ENCODE data around the gene SLC4A8.
A peak's percentile ranks its signal among the peaks of the same experiment; 100 is the strongest.
"Not testable (repeated sequence)": the region's sequence is repeated elsewhere in the genome, so short reads cannot be mapped to it uniquely, and the experiment has no call there.

SLC4A8 gene

DNA sequence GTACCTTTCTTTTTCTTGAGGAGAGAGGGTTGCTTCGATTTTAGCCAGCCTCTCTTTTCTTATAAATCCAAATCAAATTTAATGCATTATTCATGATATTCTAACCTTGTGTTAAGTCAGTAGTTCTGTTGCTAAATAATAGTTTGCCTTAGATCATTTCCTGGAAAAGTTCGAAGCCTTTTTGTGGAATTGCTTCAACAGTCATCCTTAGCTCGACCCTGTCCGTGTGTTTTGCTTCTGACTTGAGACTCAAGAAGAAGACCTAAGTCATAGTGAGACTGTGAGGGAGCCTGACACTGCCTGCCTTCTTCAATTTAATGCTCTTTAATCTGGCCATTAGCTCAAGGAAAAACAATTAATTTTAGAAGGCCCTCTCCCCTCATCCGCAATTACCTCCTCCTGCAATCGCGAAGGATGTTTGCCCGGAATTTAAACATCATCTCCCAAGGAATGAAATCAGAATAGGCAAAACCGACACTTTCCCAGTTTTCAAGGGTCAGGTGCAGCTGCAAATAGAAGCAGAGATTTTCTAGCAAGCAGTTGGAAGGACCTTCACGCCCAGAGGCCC lies 453 bp upstream of the SLC4A8 start:
- no peak for DNase-seq

DNA sequence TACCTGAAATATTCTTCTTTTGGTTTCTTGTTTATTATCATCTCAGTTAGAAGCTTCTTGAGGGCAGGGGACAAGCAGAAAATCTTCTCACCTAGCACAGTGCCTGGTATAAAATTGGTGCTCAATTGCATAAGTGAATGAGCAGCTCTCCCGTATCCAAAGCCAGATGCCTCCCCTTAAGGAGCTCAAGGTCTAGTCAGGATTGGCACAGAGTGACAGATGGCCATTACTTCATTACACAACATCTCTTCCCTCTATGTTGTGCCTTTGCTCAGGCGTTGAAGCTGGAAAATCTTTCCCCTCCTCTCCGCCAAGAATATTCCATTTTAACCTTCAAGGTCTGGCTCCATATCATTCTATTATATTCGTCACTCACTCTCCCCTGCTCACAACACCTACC lies 3.6 kb downstream of the SLC4A8 start:
- no peak for DNase-seq

DNA sequence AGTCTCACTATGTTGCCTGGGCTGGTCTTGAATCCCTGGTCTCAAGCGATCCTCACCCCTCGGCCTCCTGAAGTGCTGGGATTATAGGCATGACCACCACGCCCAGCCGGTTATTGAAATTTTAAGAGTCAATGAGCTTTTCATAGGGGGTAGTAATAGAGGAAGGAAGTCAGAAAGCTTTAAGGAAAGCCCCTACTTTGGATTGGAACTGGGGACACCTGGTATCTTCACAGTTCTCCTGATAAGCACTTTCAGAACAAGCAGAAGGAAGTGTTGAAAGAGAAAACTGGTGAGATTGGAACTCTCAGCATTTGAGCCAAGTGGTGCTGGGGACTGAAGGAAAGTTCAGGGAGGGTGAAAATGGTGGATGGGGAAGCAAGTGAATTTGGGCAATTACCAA lies 5.1 kb downstream of the SLC4A8 start:
- no peak for DNase-seq

DNA sequence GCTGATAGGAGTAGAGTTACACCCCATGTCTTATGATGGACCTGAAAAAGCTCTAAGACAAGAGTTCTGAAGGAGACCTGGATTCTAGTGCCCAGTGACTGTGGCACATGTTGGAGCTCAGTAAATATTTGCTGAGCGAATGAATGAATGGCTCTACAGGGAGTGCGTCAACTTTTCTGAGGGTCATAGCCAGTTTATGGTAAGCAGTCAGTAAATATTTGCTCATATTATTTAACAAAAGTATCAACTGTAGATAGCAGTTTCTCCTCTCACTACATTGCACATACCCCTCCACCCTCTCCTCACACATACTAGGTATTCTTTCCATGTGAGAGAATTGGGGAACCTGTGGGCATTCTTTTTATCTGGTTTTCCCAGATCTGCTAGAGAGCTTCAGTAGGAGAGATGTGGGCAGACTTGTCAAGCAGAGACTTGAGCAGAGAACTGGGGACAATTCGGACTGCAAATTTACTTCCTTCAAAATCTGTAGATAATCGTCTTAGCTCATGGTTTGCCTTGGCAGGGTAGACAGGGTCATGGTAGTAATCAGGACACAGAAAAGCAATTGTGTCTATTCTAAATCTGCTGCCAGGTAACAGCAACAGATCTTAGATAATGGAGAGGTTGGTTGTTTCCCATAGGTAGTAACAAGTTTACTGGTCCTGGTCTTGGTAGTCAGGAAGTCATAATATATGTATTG lies 5.7 kb downstream of the SLC4A8 start:
- DNase-seq: no peak

DNA sequence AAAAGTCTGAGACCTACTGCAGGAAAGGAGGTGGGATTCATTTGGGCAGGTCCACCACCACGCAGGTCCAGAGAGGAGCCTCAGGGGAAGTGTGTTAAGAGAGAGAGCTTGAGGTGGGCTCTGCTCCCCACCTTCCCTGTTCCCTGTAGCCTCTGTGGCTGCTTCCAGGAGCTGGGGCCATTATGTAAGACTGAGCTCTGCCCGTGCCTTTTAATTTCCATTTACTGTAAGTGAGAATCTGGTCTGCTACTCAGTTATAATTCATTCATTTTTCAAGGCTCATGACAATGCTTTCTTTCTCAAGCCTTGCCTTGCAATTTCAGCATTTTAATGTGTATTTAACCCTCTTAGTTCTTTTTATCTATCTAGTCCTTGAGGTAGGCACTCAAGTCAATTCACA lies 8.3 kb downstream of the SLC4A8 start:
- DNase-seq: no peak

DNA sequence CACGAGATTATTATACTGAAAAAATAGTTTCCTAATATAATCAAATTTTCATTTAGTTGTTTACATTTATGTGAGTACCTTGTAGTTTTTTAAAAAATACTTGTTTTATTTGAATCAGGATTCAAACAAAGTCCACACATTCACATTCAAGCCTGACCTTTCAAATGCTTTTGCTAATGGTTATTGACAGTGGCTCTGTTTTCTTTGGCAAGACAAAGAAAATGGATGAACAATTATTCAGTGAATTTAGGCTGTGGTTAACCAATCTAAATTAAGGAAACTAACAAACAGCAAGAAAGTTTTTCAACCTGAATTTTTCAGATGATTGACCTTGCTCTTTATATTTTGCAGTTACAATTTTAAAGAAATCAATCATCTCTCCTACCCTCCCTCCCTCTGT lies 9.7 kb downstream of the SLC4A8 start:
- no peak for DNase-seq

DNA sequence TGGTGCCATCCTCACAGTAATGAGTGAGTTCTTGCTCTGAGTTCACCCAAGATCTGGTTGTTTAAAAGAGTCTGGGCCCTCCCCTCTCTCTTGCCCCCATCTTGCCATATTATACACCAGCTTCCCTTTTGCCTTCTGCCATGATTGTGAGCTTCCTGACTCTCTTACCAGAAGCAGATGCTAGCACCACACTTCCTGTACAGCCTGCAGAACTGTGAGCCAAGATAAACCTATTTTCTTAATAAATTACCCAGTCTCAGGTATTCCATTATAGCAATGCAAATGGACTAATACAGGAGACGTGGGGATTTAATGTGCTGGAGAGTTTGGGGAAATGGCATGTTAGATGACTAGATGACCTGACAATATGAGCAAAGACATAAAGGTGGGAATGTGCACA lies 12.8 kb downstream of the SLC4A8 start:
- DNase-seq: no peak

DNA sequence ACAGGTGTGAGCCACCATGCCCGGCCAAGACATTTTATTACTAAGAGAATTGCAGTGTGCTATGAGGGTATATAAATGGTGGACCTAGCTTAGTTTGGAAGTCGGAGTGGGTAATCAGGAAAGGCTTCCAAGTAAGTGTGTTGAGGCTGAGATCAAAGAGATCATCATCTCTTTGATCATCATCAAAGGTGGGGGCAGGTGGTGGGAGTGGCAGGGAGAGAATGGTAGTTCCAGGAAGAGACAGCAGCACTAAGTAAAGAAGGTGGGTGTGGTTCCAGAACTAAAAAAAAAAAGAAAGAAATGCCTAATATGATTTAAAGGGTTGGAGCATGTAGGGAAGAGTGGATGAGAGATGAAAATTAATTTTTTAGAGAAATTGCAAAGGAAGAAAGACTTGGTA lies 14.7 kb downstream of the SLC4A8 start:
- no peak for DNase-seq

DNA sequence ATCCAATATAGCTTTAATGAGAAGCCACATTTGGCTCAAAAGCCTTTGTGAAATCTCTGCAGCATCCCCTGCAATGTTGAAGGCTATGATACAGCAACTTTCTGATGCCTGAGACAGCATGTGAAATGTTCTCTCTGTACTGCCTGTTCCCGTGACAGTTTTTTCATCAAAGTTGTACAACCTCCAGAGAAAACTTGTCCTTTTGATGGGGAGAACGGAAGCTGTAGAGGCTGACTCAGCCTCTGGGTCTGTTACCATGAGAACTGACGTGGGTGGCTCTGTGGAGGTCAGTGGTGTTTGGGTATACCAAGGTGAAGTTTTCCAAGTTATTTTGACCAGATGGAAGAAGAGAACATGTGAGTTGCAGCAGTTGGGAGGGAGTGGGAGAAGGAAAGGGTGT lies 17.0 kb downstream of the SLC4A8 start:
- DNase-seq: peak in 10 of 51 donors; percentile 7 to 54 (median 16)

DNA sequence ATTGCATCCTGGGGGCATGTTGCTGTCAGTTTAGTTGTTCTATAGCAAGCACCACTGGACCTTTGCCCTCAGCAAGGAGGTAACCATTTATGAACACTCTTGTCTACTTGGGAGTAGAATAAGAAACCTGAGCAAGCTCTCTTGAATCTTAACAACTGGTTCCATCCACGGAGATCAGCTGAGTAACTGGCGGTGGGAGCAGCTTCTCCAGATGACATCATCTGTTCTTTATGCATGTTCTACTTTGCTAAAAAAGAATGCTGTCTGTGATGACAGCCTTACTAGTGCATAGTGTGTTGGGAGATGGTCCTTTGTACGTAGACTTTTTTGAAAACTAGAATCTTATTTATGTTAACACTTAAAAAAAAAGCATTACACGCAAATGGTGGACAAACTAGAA lies 17.7 kb downstream of the SLC4A8 start:
- peak in 4 of 51 donors; percentile 2 to 44 (median 18) for DNase-seq

DNA sequence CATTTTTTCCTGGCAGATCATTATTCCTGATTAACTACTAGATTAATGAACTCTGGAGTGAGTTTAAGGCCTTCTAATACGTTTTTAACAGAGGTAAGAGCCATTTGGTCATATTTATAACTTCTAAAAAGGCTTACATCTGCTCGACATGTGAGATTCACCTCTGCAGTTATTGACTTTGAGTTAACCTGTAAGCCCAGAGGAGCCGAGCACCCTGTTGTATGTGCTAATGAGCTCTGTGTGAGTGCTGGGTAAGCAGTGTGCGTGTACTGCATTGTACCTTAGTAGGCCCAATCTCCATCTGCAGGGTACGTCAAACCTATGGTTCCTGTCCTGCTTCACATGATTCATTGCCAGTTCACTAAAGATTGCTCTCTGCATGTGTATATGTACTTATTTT lies 18.9 kb downstream of the SLC4A8 start:
- DNase-seq: no peak

DNA sequence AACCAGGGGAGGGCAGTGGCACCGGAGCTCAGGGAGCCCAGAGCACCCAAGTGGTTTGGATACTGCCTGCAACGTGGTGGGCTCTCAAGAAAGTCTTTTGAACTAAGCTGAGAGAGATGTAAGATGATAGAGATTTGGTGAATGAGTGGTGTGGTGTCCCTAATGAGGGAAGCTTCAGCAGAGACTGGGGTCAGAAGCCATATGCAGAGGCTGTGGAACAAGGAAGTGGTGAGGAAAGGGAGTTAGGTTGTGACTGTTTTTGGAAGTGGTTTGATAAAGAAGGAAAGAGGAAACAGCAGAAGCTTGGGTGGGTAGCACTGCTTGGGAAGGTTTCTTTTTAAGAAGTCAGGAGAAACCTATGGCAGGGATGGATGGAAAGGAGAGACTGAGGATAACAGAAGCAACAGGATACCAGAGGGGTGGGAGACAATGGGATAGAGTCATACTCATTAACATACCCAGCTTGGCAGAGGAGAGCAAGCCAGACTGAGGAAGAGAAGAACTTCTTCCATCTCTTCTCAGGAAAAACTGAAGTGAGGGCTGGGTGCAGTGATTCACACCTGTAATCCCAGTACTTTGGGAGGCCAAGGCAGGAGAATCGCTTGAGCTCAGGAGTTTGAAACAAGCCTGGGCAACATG lies 24.1 kb downstream of the SLC4A8 start:
- no peak for DNase-seq

DNA sequence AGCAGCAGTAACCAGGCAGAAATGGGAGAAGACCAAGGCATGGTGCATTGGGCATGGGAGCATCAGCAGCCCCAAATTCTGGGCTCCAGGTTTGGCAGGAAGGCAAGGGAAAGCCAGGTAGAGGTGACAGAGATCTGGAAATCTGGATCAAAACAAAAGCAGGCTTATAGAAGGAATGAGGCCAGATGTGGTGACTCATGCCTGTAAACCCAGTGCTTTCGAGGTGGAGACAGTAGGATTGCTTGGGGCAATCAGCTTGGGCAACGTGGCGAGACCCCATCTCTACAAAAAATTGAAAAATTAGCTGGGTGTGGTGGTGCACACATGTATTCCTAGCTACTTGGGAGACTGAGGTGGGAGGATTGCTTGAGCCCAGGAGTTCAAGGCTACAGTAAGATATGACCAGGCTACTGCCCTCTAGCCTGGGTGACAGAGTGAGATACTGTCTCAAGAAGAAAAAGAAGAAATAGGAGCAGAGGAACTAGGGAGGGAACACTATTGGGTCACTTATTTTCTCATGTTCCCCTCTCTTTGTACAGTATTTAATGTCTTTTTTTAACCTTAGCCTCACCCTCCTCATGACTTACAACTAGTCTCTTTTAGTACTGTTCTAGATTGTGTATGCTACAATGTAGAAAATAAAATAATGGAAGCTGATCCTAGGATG lies 25.1 kb downstream of the SLC4A8 start:
- DNase-seq: no peak

DNA sequence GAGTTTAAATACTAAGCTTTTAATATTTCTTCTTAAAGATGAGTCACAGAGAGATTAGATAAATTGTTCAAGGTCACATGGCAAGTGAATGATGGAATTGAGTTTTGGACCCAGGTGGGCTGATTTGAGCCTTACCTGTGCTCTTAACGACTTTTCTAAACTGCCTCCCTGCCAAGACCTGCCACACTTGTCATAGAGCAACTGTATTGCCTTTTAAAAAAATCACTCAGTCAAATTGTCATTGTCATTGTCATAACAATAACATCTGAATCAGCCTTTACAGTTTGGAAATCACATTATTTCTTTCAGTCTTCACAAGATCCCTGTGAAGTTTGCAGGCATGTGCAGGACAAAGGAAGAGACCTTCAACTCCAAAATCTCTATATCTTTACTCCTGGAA lies 25.7 kb downstream of the SLC4A8 start:
- no peak for DNase-seq

DNA sequence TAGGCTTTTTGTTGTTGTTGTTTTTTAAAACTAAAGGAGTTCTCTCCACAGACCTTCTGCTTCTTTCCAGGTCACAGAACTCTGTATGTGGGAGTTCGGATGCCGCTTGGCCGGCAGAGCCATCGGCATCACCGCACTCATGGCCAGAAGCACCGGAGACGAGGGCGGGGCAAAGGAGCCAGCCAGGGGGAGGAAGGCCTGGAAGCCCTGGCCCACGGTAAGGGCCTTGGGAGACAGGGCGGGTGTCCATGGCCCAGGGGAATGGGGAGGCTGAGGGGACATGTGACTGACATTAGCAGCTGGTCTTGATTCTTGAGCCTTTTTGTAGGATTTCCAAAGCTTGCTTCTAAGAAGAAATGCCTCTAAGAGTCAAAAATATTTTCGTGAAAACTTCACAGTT lies 26.2 kb downstream of the SLC4A8 start:
- DNase-seq: no peak

DNA sequence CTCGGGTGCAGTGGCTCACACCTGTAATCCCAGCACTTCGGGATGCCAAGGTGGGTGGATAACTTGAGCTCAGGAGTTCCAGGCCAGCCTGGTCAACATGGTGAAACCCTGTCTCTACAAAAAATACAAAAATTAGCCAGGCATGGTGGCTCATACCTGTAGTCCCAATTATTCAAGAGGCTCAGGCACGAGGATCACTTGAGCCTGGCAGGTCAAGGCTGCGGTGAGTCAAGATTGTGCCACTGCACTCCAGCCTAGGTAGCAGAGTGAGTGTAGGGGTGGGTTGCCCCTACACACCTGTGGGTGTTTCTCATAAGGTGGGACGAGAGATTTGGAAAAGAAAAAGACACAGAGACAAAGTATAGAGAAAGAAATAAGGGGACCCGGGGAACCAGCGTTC lies 29.4 kb downstream of the SLC4A8 start:
- DNase-seq: not testable (repeated sequence)

DNA sequence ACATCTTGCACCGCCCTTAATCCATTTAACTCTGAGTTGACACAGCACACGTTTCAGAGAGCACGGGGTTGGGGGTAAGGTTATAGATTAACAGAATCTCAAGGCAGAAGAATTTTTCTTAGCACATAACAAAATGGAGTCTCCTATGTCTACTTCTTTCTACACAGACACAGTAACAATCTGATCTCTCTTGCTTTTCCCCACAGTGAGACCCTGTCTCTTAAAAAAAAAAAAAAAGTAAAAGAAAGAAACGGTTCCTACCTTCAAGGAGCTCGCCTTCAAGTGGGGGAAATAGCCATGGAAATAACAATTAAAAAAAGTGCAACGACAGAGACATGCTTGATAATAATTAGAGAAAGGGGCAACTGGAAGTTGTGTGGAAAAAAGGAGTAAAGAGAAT lies 30.4 kb downstream of the SLC4A8 start:
- not testable (repeated sequence) for DNase-seq

DNA sequence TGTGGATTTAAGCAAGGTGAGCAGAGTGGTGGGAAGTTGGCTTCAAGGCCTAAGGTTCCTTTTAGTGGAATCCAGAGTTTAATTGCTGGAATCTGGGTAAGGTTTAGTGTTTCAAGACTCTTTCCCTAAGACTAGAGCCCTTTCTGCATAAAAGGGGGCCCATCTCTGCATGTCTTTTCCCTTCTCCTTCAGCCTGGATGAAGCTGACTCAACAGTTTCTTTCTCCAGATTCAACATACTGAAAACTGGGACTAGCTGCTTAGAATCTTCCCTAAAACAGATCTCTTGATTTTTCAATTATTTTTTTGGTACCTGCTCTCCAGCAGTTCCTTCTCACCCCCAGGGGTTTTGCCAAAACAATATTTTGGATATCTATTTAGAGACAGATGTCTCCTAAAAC lies 34.0 kb downstream of the SLC4A8 start:
- no peak for DNase-seq

DNA sequence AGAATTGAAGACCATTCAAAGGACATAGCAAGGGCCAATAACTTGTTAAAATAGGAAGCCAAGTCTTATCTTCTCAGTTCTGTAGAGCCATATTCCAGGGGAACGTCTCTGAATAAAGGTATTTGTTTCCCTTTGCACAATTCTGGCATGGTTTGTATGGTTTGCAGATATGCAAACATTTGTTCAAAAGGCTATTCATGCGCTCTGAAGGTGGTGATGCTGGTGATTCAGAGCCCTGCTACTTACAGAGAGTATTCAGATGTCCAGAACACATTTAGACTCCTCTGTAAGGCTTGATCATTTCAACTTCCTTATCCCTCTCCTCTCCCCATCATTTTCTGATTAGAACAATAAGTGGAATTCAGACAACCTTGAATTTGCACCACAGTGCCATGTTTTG lies 35.9 kb downstream of the SLC4A8 start:
- no peak for DNase-seq

DNA sequence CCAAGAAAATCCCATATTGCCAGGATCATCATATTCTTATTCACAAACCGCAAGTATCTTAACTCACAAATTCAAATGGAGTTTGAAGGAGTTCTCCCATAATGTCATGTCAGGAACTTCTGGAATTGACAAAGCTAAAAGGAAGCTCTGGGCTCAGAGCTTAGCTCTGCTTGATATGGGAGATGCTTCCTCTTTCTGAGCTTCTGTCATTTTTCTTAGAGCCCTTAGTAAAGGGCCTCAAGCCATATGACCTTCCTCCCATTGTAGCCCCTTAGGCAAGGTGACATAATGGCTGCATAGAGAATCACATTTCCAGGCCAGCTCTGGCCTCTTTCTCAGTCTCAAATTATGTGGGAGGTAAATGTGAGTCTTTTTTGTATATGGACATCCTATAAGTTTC lies 40.9 kb downstream of the SLC4A8 start:
- DNase-seq: no peak

DNA sequence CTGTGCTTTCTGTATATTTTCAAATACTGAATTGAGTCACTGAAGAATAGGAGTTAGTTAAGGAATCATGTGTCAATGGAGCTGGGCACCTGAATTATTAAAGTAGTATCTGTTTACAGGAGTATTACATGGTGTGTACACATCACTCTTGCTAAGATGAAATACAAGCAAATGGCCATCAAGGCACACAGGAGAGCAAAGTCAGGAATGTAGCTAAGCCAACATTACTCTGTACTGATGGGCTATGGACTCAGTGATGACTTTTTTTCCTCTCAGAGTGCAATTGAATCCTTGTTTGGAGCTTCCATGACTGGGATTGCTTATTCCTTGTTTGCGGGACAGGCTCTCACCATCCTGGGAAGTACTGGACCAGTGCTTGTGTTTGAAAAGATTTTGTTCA lies 45.5 kb downstream of the SLC4A8 start:
- no peak for DNase-seq

DNA sequence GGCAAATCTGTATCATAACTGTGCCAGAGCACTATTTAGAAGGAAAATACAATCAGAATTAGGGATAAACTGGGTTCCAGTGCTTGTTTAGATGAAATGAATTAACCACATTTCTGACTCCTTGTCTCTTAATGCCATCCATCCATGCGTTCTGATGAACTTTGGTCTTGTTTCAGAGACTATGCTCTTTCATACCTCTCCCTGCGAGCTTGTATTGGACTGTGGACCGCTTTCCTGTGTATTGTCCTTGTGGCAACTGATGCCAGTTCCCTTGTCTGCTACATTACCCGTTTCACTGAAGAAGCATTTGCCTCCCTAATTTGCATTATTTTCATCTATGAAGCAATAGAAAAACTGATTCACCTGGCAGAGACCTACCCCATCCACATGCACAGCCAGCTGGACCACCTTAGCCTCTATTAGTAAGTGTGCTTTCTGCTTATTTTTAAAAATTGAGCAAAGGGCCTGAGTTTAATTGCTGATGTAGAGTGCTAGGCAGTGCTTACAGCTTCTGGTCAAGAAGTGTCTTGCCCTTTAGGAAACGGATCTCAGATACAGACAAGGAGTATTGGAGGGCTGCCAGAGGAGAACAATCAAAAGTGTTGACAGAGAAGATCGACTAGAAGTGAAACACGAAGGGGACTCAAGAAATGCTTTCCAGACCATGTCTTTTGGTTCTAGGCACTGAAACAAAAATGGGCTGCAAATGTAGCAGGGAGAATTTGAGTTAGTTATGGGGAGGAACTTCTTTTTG lies 46.7 kb downstream of the SLC4A8 start:
- no peak for DNase-seq
